HepG2 (cell line): ENCODE measurements around the gene PIP5KL1. TPM values are rescaled to one million over a fixed set of nuclear protein-coding genes. Genes with fewer than 3 reads are reported as not detected.

Experiments
- ARNT ChIP-seq: fragments of 450-650 bp; IDR thresholded peaks from 2 replicates; pipeline ENCODE4 v1.6.1; 2017
- ATF7-NPFF ChIP-seq: sonication (generic); formaldehyde crosslinking; IDR thresholded peaks from 2 replicates; pipeline ENCODE4 v1.8.1; 2023; ENCODE audit warnings: mild to moderate bottlenecking, low read depth, missing genetic modification reagents, moderate library complexity
- CHD4 ChIP-seq: fragments of 200-600 bp; sonication (generic); IDR thresholded peaks from 2 replicates; pipeline ENCODE4 v1.7.0; 2017; ENCODE audit warnings: mild to moderate bottlenecking, low read length, borderline replicate concordance
- HCFC1 ChIP-seq: fragments of 150-350 bp; IDR thresholded peaks from 2 replicates; pipeline ENCODE4 v1.6.1; 2014; ENCODE audit warnings: low read depth, low read length
- HDAC1 ChIP-seq: sonication (generic); formaldehyde crosslinking; IDR thresholded peaks from 2 replicates; pipeline ENCODE4 v1.5.1; 2020; ENCODE audit warnings: mild to moderate bottlenecking, missing genetic modification reagents
- KDM5B ChIP-seq: sonication (generic); formaldehyde crosslinking; IDR thresholded peaks from 2 replicates; pipeline ENCODE4 v1.4.0; 2020; ENCODE audit warnings: missing genetic modification reagents, mild to moderate bottlenecking, borderline replicate concordance
- MZF1 ChIP-seq: sonication (generic); formaldehyde crosslinking; IDR thresholded peaks from 2 replicates; pipeline ENCODE4 v1.8.1; 2023; ENCODE audit warnings: mild to moderate bottlenecking, missing genetic modification reagents, borderline replicate concordance
- NFKBIZ ChIP-seq: IDR thresholded peaks from 2 replicates; pipeline ENCODE4 v1.6.1; 2018; ENCODE audit warnings: missing genetic modification reagents, missing compliant biosample characterization
- RBM22 ChIP-seq: fragments of 200-400 bp; formaldehyde crosslinking; optimal IDR thresholded peaks from 2 replicates; pipeline ENCODE3; 2017; ENCODE audit warnings: mild to moderate bottlenecking, low read length, moderate library complexity
- SALL1 ChIP-seq: sonication (generic); formaldehyde crosslinking; IDR thresholded peaks from 2 replicates; pipeline ENCODE4 v1.8.0; 2022; ENCODE audit warnings: mild to moderate bottlenecking, missing genetic modification reagents
- TMF1 ChIP-seq: sonication (generic); formaldehyde crosslinking; IDR thresholded peaks from 2 replicates; pipeline ENCODE4 v1.8.1; 2022; ENCODE audit warnings: low read depth, missing genetic modification reagents
- YEATS4 ChIP-seq: sonication (generic); formaldehyde crosslinking; IDR thresholded peaks from 2 replicates; pipeline ENCODE4 v1.4.0; 2020; ENCODE audit warnings: missing genetic modification reagents, borderline replicate concordance
- ZNF24 ChIP-seq: fragments of 450-650 bp; IDR thresholded peaks from 2 replicates; pipeline ENCODE4 v1.6.1; 2017; ENCODE audit warnings: antibody characterized with exemption, mild to moderate bottlenecking
- ZNF724P ChIP-seq: sonication (generic); formaldehyde crosslinking; IDR thresholded peaks from 2 replicates; pipeline ENCODE4 v1.8.0; 2022; ENCODE audit warnings: missing genetic modification reagents, borderline replicate concordance
- ZNF878 ChIP-seq: sonication (generic); formaldehyde crosslinking; IDR thresholded peaks from 2 replicates; pipeline ENCODE4 v1.8.1; 2023; ENCODE audit warnings: mild to moderate bottlenecking, missing genetic modification reagents, moderate library complexity
- ZSCAN21 ChIP-seq: sonication (generic); formaldehyde crosslinking; IDR thresholded peaks from 2 replicates; pipeline ENCODE4 v1.8.0; 2022; ENCODE audit warnings: mild to moderate bottlenecking, missing genetic modification reagents, moderate library complexity, borderline replicate concordance
- ZSCAN25 ChIP-seq: sonication (generic); formaldehyde crosslinking; IDR thresholded peaks from 2 replicates; pipeline ENCODE4 v1.8.0; 2022; ENCODE audit warnings: mild to moderate bottlenecking, missing genetic modification reagents
- polyA plus RNA-seq, 8 experiments: library from polyadenylated mRNA; depleted of rRNA in 3 of 8; stranded (reverse) in 7 of 8; unstranded in 1 of 8; fragments of >200 nt; fragmentation: Illumina TruSeq in 4 of 8; extraction: Trizol in 4 of 8; gene quantifications; 2 replicates each; pipeline versions ENCODE4 v1.2.1 to v1.2.3, GENCODE V29; 2011 to 2016; ENCODE audit warnings: low read depth in 4 of 8, missing spikeins in 1 of 8, mixed read lengths in 1 of 8; ENCODE audit not compliant: insufficient read depth in 1 of 8
- total RNA-seq, 5 experiments: library from RNA; depleted of rRNA; stranded (reverse); fragments of >200 nt; fragmentation: Illumina TruSeq; extraction: Trizol; gene quantifications; 2 replicates each; pipeline ENCODE4 v1.2.3, GENCODE V29; 2016; ENCODE audit warnings: low read depth in 1 of 5
- TF ChIP-seq, protein P1 (sequence below): sonication (generic); formaldehyde crosslinking; conservative IDR thresholded peaks from 2 replicates; pipeline ENCODE4 v1.4.0; 2020; ENCODE audit warnings: mild to moderate bottlenecking, missing genetic modification reagents, moderate library complexity
- TF ChIP-seq, protein P2 (sequence below): sonication (generic); formaldehyde crosslinking; IDR thresholded peaks from 2 replicates; pipeline ENCODE4 v1.5.0; 2020; ENCODE audit warnings: missing genetic modification reagents, mild to moderate bottlenecking, borderline replicate concordance
- TF ChIP-seq, protein P3 (sequence below), 2 experiments: sonication (generic) in 1 of 2; formaldehyde crosslinking in 1 of 2; IDR thresholded peaks; 2 replicates each; pipeline versions ENCODE4 v1.4.0 to v1.6.1; 2018 to 2020; ENCODE audit warnings: missing genetic modification reagents in 2 of 2, borderline replicate concordance in 1 of 2, low read depth in 1 of 2, mild to moderate bottlenecking in 1 of 2, missing biosample characterization in 1 of 2
- TF ChIP-seq, protein P4 (sequence below): IDR thresholded peaks from 2 replicates; pipeline ENCODE4 v1.6.1; 2018; ENCODE audit warnings: missing genetic modification reagents, mild to moderate bottlenecking, missing compliant biosample characterization

PIP5KL1 gene
- total and polyA plus RNA-seq, 2 of the 13 experiments (the other 11 are each of a cell fraction or from before 2014, with no cell fraction given) = 0.20 to 0.49 TPM

DNA sequence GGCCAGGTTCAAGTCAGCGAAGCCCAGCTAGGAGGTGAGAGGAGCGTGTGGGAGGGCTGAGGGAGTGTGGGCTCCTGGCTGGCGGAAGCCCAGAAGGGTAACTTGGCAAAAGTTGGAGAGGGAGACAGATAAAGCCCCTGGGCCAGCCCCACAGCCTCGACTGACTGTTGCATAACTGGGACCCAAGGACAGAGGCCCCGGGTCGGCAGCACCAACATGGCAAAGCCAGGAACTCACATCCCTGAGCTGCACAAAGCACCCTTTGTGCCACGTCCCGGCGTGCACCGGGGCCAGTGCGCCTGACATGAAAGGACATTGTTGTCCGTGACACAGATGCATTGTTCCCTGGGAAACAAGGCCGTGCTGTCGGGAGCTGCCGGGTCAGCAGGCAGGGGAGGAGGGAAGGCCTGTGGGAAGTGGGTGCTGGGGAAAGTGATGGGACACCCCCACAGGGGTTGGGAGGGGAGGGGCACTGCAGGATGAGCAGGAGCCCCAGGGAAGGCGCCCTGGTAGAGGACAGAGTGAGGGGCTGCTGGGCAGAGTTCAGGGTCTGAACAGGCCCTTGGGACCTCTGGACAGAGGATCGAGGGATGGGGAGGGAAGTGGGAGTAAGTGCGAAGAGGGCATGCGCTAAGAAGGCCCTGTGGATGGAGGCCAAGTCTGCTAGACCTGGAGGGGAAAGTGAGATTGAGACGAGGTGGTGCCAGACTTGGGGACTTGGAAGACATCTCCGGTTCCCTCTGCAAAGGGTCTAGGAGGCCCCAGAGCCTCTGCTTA lies 20.1 kb upstream of the PIP5KL1 start (continued):
- TF ChIP-seq ATF7-NPFF (CRISPR knock-in tag) = peak; percentile 75; the same call in 1 of the 2 replicates
- TF ChIP-seq HDAC1 (CRISPR knock-in tag) = peak; percentile 97
- peak; percentile 97 for TF ChIP-seq SALL1
- TF ChIP-seq KDM5B (CRISPR knock-in tag) = no peak; the same call in none of the 2 replicates
- TF ChIP-seq NFKBIZ = no peak
- no peak for TF ChIP-seq ARNT
- peak; percentile 67; the same call in 1 of the 2 replicates for TF ChIP-seq ZNF878
- TF ChIP-seq, protein P1, sequence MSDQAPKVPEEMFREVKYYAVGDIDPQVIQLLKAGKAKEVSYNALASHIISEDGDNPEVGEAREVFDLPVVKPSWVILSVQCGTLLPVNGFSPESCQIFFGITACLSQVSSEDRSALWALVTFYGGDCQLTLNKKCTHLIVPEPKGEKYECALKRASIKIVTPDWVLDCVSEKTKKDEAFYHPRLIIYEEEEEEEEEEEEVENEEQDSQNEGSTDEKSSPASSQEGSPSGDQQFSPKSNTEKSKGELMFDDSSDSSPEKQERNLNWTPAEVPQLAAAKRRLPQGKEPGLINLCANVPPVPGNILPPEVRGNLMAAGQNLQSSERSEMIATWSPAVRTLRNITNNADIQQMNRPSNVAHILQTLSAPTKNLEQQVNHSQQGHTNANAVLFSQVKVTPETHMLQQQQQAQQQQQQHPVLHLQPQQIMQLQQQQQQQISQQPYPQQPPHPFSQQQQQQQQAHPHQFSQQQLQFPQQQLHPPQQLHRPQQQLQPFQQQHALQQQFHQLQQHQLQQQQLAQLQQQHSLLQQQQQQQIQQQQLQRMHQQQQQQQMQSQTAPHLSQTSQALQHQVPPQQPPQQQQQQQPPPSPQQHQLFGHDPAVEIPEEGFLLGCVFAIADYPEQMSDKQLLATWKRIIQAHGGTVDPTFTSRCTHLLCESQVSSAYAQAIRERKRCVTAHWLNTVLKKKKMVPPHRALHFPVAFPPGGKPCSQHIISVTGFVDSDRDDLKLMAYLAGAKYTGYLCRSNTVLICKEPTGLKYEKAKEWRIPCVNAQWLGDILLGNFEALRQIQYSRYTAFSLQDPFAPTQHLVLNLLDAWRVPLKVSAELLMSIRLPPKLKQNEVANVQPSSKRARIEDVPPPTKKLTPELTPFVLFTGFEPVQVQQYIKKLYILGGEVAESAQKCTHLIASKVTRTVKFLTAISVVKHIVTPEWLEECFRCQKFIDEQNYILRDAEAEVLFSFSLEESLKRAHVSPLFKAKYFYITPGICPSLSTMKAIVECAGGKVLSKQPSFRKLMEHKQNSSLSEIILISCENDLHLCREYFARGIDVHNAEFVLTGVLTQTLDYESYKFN (CRISPR knock-in tag) = peak; percentile 95
- TF ChIP-seq, protein P2, sequence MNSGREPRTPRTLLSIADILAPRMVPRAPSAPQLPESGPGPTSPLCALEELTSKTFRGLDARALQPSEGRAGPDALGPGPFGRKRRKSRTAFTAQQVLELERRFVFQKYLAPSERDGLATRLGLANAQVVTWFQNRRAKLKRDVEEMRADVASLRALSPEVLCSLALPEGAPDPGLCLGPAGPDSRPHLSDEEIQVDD (CRISPR knock-in tag) = peak; percentile 5; the same call in 1 of the 2 replicates
- TF ChIP-seq CHD4 = no peak
- no peak for TF ChIP-seq TMF1 (CRISPR knock-in tag)
- peak; percentile 76 for TF ChIP-seq ZSCAN25 (CRISPR knock-in tag)
- no peak for TF ChIP-seq ZNF24
- TF ChIP-seq, protein P3, sequence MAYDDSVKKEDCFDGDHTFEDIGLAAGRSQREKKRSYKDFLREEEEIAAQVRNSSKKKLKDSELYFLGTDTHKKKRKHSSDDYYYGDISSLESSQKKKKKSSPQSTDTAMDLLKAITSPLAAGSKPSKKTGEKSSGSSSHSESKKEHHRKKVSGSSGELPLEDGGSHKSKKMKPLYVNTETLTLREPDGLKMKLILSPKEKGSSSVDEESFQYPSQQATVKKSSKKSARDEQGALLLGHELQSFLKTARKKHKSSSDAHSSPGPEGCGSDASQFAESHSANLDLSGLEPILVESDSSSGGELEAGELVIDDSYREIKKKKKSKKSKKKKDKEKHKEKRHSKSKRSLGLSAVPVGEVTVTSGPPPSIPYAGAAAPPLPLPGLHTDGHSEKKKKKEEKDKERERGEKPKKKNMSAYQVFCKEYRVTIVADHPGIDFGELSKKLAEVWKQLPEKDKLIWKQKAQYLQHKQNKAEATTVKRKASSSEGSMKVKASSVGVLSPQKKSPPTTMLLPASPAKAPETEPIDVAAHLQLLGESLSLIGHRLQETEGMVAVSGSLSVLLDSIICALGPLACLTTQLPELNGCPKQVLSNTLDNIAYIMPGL (CRISPR knock-in tag; IDR thresholded peaks at IDR 0.05; ENCODE audit: borderline replicate concordance in 1 of 2, low read depth in 1 of 2) = peak in 1 of 2 experiments; percentile 60; a peak in 2 of 4 replicates
- 0 out of 2 replicates have a peak, but pooled peaks have one; percentile 20 for TF ChIP-seq MZF1 (CRISPR knock-in tag)
- peak; percentile 94 for TF ChIP-seq RBM22
- TF ChIP-seq HCFC1 = no peak
- TF ChIP-seq ZSCAN21 (CRISPR knock-in tag) = peak; percentile 92; the same call in 1 of the 2 replicates
- TF ChIP-seq ZNF724P (CRISPR knock-in tag) = 0 out of 2 replicates have a peak, but pooled peaks have one; percentile 22
- TF ChIP-seq, protein P4, sequence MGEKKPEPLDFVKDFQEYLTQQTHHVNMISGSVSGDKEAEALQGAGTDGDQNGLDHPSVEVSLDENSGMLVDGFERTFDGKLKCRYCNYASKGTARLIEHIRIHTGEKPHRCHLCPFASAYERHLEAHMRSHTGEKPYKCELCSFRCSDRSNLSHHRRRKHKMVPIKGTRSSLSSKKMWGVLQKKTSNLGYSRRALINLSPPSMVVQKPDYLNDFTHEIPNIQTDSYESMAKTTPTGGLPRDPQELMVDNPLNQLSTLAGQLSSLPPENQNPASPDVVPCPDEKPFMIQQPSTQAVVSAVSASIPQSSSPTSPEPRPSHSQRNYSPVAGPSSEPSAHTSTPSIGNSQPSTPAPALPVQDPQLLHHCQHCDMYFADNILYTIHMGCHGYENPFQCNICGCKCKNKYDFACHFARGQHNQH (CRISPR knock-in tag) = peak; percentile 97
- peak; percentile 76; the same call in 1 of the 2 replicates for TF ChIP-seq YEATS4
